ENCODE results near the gene FREM2. TPM values are rescaled to one million over a fixed set of nuclear protein-coding genes. Genes with fewer than 3 reads are reported as not detected.

Gene FREM2
- total and polyA plus RNA-seq, 7 donors = 0.18 to 9.4 (median 2.2) TPM

DNA sequence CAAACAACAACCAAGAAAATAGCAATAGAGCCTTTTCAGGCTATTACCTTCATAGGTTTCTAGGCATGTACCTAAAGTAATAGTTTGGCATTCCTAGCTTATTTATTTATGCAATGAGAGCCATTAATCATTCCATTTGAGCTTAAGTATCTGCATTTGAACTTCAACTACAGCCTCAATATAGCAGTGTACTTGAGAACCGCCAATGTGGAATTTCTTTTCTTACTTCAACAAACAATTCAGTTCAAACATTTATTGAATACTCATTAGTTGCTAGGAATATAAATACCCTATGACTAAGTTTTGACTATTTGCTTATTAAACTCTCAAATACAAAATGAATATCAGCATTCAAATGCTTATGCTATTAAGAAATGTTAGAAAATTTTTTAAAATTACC lies 38.0 kb upstream of the FREM2 start:
- no peak for DNase-seq
- H3K27me3 ChIP-seq (ENCODE audit: insufficient read depth in 3 of 3, low read length in 2 of 3) = no peaks in the 10 kb centered on the region
- intact Hi-C loops (cut with DNase I) = no loop called here
- no peaks in the 10 kb centered on the region for H3K9me3 ChIP-seq
- no peaks in the 10 kb centered on the region for H3K36me3 ChIP-seq (ENCODE audit: insufficient read depth in 1 of 2, low read depth in 1 of 2)
- TF ChIP-seq, protein P1, sequence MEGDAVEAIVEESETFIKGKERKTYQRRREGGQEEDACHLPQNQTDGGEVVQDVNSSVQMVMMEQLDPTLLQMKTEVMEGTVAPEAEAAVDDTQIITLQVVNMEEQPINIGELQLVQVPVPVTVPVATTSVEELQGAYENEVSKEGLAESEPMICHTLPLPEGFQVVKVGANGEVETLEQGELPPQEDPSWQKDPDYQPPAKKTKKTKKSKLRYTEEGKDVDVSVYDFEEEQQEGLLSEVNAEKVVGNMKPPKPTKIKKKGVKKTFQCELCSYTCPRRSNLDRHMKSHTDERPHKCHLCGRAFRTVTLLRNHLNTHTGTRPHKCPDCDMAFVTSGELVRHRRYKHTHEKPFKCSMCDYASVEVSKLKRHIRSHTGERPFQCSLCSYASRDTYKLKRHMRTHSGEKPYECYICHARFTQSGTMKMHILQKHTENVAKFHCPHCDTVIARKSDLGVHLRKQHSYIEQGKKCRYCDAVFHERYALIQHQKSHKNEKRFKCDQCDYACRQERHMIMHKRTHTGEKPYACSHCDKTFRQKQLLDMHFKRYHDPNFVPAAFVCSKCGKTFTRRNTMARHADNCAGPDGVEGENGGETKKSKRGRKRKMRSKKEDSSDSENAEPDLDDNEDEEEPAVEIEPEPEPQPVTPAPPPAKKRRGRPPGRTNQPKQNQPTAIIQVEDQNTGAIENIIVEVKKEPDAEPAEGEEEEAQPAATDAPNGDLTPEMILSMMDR (IDR thresholded peaks at IDR 0.05) = no peak
- H3K4me1 ChIP-seq = no peaks in the 10 kb centered on the region
- H3K4me3 ChIP-seq = no peak overlapping the region
- no peak overlapping the region for H3K27ac ChIP-seq
- 93 to 100% (median 95%) methylated on average over 1 of the region's 1 CpG for WGBS, 3 donors
- no peak for ATAC-seq

DNA sequence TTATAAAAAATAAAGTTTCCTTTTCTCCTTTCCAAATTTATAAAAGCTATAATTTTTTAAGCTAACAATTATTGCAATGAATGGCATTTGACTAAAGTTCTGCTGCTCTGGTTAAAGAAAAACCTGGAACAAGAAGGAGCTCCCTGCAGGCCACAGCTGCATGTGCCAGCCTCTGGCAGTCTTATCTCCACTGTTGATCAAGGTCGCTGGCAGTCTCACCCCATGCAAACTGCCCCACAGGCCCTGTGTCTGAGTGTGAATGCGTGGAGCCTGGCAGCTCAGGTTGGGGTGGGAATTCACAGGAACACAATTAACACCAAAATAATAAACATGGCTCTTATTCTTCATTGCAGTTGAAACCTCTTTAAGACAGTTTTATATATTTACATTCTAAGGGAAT lies 30.2 kb upstream of the FREM2 start:
- no peak for DNase-seq
- no peak for ATAC-seq
- TF ChIP-seq, protein P1 (IDR thresholded peaks at IDR 0.05) = no peak
- no peaks in the 10 kb centered on the region for H3K4me1 ChIP-seq
- intact Hi-C loops (cut with DNase I) = no loop called here
- H3K27ac ChIP-seq = no peak overlapping the region
- no peaks in the 10 kb centered on the region for H3K27me3 ChIP-seq (ENCODE audit: insufficient read depth in 3 of 3, low read length in 2 of 3)
- no peak overlapping the region for H3K4me3 ChIP-seq
- no peaks in the 10 kb centered on the region for H3K36me3 ChIP-seq (ENCODE audit: insufficient read depth in 1 of 2, low read depth in 1 of 2)
- 47 to 55% (median 51%) methylated on average over 2 of the region's 2 CpGs for WGBS, 3 donors
- no peaks in the 10 kb centered on the region for H3K9me3 ChIP-seq

DNA sequence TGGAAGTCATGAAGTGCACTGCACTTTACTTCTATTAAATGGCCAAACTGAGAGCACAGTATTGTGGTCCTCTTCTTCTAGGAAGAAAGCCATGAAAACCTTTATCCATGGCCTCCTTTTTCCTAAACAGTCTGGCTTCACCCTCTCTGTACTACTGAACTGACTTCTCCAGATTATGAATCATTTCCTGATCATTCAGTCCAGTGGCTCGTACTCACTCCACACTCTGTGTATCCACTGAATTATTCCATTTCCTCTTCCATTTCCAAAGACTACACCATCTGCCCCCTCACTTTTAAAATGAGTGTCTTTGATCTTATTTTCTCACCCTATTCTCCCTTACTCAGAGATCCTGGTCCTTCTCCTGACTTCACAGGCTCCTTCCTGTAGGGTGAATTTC lies 29.7 kb upstream of the FREM2 start:
- H3K27ac ChIP-seq = no peak overlapping the region
- intact Hi-C loops (cut with DNase I) = no loop called here
- 40 to 73% (median 64%) methylated on average over 1 of the region's 1 CpG for WGBS, 3 donors

DNA sequence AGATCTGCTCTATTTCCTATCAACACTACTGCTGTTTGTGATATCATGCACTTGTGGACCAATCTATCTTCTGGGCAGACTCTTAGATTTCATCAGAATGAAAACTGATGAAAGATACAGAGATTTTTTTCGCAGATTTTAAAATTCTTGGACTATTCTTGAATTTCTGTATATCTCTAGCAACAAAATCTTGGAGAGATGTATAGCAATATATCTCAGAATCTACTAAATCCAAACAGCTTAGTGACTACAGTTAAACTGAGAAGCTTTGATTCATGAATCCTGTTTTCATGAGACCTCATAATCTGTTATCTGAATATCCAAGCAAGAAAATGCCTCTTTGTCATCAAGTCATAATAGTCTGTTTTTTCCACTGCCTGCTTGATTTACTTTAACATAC lies 28.0 kb upstream of the FREM2 start:
- Histone ChIP-seq H3K27ac (no peak overlapping the region), H3K4me3 (no peak overlapping the region), H3K9me3 (no peaks in the 10 kb centered on the region), H3K4me1 (no peaks in the 10 kb centered on the region), H3K27me3 (ENCODE audit: insufficient read depth in 3 of 3, low read length in 2 of 3) (no peaks in the 10 kb centered on the region), H3K36me3 (ENCODE audit: insufficient read depth in 1 of 2, low read depth in 1 of 2) (no peaks in the 10 kb centered on the region)
- ATAC-seq = no peak
- TF ChIP-seq, protein P1 (IDR thresholded peaks at IDR 0.05) = no peak
- 77 to 85% (median 84%) methylated on average over 1 of the region's 1 CpG for WGBS, 3 donors
- DNase-seq = no peak
- intact Hi-C loops (cut with DNase I) = no loop called here

More for the DNA sequence above, 29.7 kb upstream of the FREM2 start:
- Histone ChIP-seq H3K4me1 (no peaks in the 10 kb centered on the region), H3K27me3 (ENCODE audit: insufficient read depth in 3 of 3, low read length in 2 of 3) (no peaks in the 10 kb centered on the region), H3K9me3 (no peaks in the 10 kb centered on the region), H3K4me3 (no peak overlapping the region), H3K36me3 (ENCODE audit: insufficient read depth in 1 of 2, low read depth in 1 of 2) (no peaks in the 10 kb centered on the region)
- TF ChIP-seq, protein P1 (IDR thresholded peaks at IDR 0.05) = no peak
- ATAC-seq (no peak), DNase-seq (no peak)

DNA sequence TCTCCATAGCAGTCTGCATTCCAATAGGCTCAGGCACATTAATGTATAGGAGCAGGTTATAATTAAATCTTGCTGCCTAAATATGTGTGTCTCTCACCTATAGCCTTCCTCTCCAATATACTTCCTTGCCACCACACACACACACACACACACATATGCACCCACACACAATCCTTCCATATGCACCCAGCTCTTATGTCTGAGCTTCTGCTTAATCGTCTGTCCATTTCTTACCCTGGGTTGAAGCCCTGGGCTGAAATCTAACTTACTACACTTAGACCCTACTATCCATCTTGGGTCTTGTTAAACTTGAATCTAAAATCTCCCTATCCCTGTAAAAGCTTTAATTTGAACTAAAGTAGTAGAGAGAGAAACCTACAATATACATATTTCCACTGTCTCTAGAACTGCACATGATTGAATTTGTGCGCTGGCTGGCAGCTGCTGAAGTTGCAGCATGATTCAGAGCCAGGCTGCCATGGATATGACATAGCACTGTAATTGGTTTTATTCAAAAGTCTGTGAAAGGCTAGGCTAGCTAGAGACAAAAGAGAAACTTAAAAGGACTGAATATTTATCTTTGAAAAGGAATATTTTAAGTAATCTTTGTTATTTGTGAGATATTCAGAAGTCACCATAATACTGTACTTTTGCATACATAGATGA lies 25.7 kb upstream of the FREM2 start:
- Histone ChIP-seq H3K9me3 (no peaks in the 10 kb centered on the region), H3K36me3 (ENCODE audit: insufficient read depth in 1 of 2, low read depth in 1 of 2) (no peaks in the 10 kb centered on the region), H3K4me1 (no peaks in the 10 kb centered on the region), H3K4me3 (no peak overlapping the region), H3K27ac (no peak overlapping the region), H3K27me3 (ENCODE audit: insufficient read depth in 3 of 3, low read length in 2 of 3) (no peaks in the 10 kb centered on the region)
- no peak for DNase-seq
- WGBS, 3 donors = 68 to 78% (median 73%) methylated on average over 2 of the region's 2 CpGs
- TF ChIP-seq, protein P1 (IDR thresholded peaks at IDR 0.05) = no peak
- no peak for ATAC-seq
- intact Hi-C loops (cut with DNase I) = no loop called here
